Skeletal muscle satellite cell (primary cell): Measurements from ENCODE around the gene ZNF429.
"Not testable (repeated sequence)": the region's sequence is repeated elsewhere in the genome, so short reads cannot be mapped to it uniquely, and the experiment has no call there.

ENCODE experiments used
- H3K27me3 ChIP-seq: 2 replicates; pipeline ENCODE4 v1.7.0; 2013; ENCODE audit warnings: low read length; ENCODE audit not compliant: control insufficient read depth, insufficient read depth
- H3K36me3 ChIP-seq: 2 replicates; pipeline ENCODE4 v1.7.0; 2013; ENCODE audit warnings: mild to moderate bottlenecking, control low read depth, low read length; ENCODE audit not compliant: insufficient read depth
- H3K4me1 ChIP-seq: 2 replicates; pipeline ENCODE4 v1.7.0; 2013; ENCODE audit warnings: low read length; ENCODE audit not compliant: control insufficient read depth, insufficient read depth
- H3K4me2 ChIP-seq: 2 replicates; pipeline ENCODE4 v1.7.0; 2013; ENCODE audit warnings: mild to moderate bottlenecking, low read length
- H3K4me3 ChIP-seq: 2 replicates; pipeline ENCODE4 v1.7.0; 2013; ENCODE audit warnings: low read length
- H3K9ac ChIP-seq: 2 replicates; pipeline ENCODE4 v1.7.0; 2013; ENCODE audit warnings: mild to moderate bottlenecking, low read depth, low read length, moderate library complexity
- H3K9me3 ChIP-seq: replicated peaks from 2 replicates; pipeline ENCODE4 v1.7.0; 2013; ENCODE audit warnings: mild to moderate bottlenecking, control low read depth, low read length

ZNF429 gene

DNA sequence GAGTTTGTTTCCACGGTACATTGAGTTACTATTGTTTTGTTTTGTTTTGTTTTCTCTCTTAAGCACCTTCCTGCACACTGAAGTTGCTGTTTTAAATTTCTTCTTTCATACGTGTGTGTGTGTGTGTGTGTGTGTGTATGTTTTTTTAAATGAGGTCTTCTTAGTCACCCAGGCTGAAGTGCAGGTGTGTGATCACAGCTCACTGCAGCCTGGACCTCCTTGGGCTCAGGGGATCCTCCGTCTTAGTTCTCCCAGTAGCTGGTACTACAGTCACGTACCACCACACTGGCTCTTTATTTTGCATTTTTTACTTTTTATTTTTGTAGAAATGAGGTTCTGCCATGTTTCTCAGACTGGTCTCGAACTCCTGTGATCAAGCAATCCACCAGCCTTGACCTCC, 20.8 kb upstream of the ZNF429 start:
- no peaks in the 10 kb centered on the region for H3K36me3 ChIP-seq

DNA sequence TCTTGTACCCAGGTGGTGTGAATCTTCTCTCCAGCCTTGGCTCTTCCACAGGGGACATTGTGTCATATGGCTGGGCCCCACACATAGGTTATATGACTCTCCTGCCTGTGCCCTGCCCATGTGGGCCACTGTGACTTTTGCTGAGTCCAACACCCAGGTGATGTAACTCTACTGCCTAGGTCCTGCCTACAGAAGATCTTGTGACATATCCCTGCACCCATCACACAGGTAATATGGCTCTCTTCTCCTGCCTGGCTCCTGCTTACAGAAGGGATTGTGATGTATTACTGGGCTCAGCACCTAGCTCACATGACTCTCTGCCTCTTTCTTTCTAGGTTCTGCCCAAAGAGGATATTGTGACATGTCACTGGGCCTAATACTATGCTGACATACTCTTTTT, 19.5 kb upstream of the ZNF429 start:
- Histone ChIP-seq H3K4me2 (no peak overlapping the region), H3K9ac (no peak overlapping the region), H3K4me1 (no peaks in the 10 kb centered on the region), H3K9me3 (no peaks in the 10 kb centered on the region), H3K4me3 (no peak overlapping the region), H3K27me3 (no peaks in the 10 kb centered on the region), H3K36me3 (no peaks in the 10 kb centered on the region)

More for the DNA sequence above, 20.8 kb upstream of the ZNF429 start:
- Histone ChIP-seq H3K4me1 (no peaks in the 10 kb centered on the region), H3K27me3 (no peaks in the 10 kb centered on the region), H3K9me3 (no peaks in the 10 kb centered on the region), H3K4me3 (no peak overlapping the region), H3K4me2 (no peak overlapping the region), H3K9ac (no peak overlapping the region)

DNA sequence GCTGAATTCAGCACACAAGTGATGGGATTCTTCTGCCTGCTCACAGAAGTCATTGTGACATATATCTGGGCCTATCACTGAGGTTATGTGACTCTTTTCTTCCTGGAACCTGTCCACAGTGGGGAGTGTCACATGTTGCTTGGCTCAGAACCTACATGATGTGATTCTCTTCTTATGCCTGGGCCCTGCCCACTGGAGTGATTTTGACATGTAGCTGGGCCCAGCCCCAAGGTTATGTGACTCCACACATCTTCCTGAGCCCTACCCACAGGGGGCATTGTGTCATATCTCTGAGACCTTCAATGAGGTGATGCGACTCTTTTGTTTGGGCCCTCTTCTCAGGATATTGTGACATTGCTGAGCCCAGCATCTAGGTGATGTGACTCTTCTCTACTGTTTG, 17.4 kb upstream of the ZNF429 start:
- Histone ChIP-seq H3K27me3 (no peaks in the 10 kb centered on the region), H3K36me3 (no peaks in the 10 kb centered on the region), H3K4me1 (no peaks in the 10 kb centered on the region), H3K4me2 (no peak overlapping the region), H3K4me3 (no peak overlapping the region), H3K9ac (no peak overlapping the region), H3K9me3 (no peaks in the 10 kb centered on the region)

DNA sequence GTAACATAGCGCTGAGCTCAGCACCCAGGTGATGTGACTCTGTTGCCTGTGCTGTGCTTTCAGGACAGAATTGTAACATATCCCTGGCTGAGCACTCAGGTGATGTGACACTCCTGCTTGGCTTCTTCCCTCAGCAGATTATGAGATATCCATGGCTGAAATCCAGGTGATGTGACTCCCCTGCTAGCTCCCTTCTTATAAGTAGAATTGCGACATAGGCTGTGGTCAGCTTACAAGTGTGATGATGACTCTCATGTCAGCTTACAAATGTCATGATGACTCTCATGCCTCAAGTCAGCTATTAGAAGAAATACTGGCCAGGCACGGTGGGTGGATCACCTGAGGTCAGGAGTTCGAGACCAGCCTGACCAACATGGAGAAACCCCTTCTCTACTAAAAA, 14.3 kb upstream of the ZNF429 start:
- Histone ChIP-seq H3K9ac (no peak overlapping the region), H3K4me3 (no peak overlapping the region), H3K27me3 (no peaks in the 10 kb centered on the region), H3K4me1 (no peaks in the 10 kb centered on the region), H3K36me3 (no peaks in the 10 kb centered on the region), H3K9me3 (no peaks in the 10 kb centered on the region), H3K4me2 (no peak overlapping the region)

DNA sequence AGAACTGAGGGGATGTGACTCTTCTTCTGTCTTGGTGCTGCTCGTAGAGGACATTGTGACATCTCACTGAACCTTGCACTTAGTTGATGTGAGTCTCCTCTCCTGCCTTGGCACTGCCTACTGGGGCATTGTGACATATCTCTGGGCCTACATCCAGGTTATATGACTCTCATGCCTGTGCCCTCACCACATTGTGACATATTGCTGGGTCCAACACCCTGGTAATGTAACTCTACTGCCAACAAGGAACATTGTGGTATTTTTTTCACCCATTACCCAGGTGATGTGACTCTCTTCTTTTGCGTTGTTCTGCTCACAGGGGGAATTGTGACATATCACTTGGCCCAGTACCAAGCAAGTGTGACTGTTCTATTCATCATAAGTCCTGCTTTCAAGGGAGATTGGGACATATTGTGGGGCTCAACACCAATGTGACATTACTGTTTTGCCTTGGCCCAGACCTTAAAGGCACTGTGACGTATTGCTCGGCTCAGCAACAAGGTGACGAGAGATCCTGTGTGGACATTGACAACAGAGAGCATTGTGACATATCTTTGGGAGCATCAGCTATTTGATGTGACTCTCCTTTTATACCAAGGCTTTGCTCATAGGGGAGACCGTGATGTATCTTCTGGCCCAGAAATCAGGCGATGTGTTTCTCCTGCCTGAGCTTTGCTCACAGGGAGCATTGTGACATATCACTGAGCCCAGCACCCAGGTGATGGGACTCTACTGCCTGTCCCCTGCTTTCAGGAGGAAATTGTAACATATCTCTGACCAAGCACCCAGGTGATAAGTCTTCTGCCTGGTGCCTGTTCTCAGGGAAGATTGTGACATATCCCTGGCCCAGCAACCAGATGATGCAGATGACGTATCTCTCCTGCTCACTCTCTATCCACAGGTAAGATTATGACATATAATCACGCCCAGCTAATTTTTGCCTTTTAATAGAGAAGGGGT, 12.2 kb upstream of the ZNF429 start:
- no peaks in the 10 kb centered on the region for H3K9me3 ChIP-seq
- H3K36me3 ChIP-seq: no peaks in the 10 kb centered on the region
- H3K4me3 ChIP-seq: no peak overlapping the region

DNA sequence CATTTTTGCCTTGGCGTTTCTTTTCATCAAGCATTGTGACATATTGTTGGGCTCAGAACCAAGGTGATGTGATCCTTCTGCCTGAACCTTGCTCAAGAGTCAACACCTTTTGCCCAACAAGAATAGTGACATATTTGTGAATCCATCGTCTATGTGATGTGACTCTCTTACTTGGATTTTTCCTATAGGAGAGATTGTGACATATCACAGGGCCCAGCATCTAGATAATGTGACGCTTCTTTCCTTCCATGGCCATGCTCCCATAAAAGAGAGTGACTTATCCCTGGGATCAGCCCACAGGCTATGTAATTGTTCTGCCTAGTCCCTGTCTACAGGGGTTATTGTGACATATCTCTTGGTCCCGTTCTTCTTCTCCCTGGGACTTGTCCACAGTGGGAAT, 8.5 kb upstream of the ZNF429 start:
- H3K4me2 ChIP-seq: no peak overlapping the region
- no peaks in the 10 kb centered on the region for H3K36me3 ChIP-seq
- no peaks in the 10 kb centered on the region for H3K4me1 ChIP-seq
- no peak overlapping the region for H3K4me3 ChIP-seq
- H3K9ac ChIP-seq: no peak overlapping the region
- no peaks in the 10 kb centered on the region for H3K9me3 ChIP-seq
- no peaks in the 10 kb centered on the region for H3K27me3 ChIP-seq

More for the DNA sequence above, 12.2 kb upstream of the ZNF429 start:
- Histone ChIP-seq H3K27me3 (no peaks in the 10 kb centered on the region), H3K9ac (no peak overlapping the region), H3K4me2 (no peak overlapping the region), H3K4me1 (no peaks in the 10 kb centered on the region)

DNA sequence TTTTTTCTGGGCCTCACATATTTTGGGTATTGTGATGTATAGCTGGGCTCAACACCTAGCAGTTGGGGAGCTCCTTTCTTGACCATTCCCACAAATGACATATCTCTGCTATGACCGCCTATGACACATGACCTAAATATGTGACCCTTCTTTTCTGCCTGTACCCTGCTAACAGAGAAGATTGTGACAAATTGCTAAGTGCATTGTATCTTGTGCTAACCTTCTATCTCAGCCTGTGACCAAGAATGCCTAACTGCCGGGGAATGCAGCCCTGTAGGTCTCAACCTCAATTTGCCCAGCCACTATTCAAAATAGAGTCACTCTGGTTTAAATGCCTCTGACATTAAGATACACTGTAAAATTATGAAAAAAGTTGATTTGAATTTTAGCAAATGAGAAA, 6.8 kb upstream of the ZNF429 start:
- no peaks in the 10 kb centered on the region for H3K36me3 ChIP-seq
- H3K9me3 ChIP-seq: no peaks in the 10 kb centered on the region
- H3K4me1 ChIP-seq: no peaks in the 10 kb centered on the region
- no peak overlapping the region for H3K4me3 ChIP-seq
- H3K4me2 ChIP-seq: no peak overlapping the region
- H3K9ac ChIP-seq: no peak overlapping the region
- no peaks in the 10 kb centered on the region for H3K27me3 ChIP-seq

DNA sequence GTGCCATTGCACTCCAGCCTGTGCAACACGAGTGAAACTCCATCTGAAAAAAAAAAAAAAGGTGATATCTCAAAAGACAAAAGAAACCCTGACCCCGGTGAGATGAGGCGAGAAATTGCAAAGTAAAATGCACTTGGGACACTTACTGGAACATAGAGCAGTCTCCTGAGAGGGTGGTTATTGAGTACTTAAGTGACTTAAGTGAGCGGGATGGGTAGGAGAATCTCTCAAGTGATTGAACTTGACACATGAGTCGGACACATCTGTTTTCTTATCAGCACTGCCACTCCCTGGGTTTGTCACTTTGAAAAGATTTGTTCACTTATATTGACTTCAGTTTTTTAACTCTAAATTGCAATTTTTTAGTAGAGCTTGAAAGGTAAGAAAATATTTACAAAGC, 2.8 kb downstream of the ZNF429 start:
- Histone ChIP-seq H3K9ac (no peak overlapping the region), H3K27me3 (no peaks in the 10 kb centered on the region), H3K4me2 (no peak overlapping the region), H3K4me1 (no peaks in the 10 kb centered on the region), H3K4me3 (no peak overlapping the region), H3K36me3 (peaks cover 8% of the 10 kb centered on the region), H3K9me3 (no peaks in the 10 kb centered on the region)

DNA sequence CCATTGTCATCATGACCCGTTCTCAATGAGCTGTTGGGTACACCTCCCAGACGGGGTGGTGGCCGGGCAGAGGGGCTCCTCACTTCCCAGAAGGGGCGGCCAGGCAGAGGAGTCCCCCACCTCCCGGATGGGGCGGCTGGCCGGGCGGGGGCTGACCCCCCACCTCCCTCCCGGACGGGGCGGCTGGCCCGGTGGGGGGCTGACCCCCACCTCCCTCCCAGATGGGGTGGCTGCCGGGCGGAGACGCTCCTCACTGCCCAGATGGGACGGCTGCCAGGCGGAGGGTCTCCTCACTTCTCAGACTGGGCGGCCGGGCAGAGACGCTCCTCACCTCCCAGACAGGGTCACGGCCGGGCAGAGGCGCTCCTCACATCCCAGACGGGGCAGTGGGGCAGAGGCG, 5.7 kb downstream of the ZNF429 start:
- H3K4me3 ChIP-seq, H3K4me1 ChIP-seq, H3K27me3 ChIP-seq, H3K9ac ChIP-seq, H3K4me2 ChIP-seq, H3K9me3 ChIP-seq, H3K36me3 ChIP-seq: not testable (repeated sequence)

DNA sequence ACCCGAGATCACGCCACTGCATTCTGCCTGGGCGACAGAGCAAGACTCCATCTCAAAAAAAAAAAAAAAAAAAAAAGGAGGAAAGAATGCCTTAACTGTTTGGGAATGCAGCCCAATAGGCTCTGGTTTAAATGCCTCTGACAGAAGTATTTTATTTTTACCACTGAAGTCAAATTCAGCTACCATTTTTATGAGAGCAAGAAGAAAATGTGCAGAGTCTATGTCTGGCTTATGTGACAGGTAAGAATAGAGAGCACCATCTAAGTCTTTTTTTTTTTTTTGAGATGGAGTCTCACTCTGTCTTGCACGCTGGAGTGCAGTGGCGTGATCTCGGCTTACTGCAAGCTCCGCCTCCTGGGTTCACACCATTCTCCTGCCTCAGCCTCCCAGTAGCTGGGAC, 7.2 kb downstream of the ZNF429 start:
- H3K4me2 ChIP-seq, H3K4me1 ChIP-seq, H3K27me3 ChIP-seq, H3K9me3 ChIP-seq, H3K36me3 ChIP-seq, H3K9ac ChIP-seq, H3K4me3 ChIP-seq: not testable (repeated sequence)

DNA sequence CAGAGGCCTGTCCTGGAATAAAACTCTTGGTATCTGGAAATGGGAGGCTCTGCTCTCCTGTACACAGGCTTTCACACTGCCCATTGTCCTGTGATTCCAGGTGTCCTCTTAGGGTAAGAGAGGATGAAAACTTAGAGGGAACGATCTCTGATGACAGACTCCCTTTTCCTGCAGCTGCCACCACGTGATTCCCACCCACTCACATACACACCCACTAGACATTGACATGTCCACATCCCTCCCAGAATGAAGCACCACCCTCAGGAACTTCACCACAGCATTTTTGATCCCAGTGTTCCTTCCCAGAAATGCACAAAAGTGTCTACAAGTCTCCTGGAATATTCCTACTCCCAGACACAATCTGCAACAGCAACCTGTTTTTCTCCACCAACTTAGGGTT, 8.2 kb downstream of the ZNF429 start:
- H3K4me3 ChIP-seq: no peak overlapping the region
- no peak overlapping the region for H3K9ac ChIP-seq
- H3K27me3 ChIP-seq: no peaks in the 10 kb centered on the region
- no peak overlapping the region for H3K4me2 ChIP-seq
- H3K4me1 ChIP-seq: no peaks in the 10 kb centered on the region
- no peaks in the 10 kb centered on the region for H3K9me3 ChIP-seq
- H3K36me3 ChIP-seq: peaks cover 1% of the 10 kb centered on the region

DNA sequence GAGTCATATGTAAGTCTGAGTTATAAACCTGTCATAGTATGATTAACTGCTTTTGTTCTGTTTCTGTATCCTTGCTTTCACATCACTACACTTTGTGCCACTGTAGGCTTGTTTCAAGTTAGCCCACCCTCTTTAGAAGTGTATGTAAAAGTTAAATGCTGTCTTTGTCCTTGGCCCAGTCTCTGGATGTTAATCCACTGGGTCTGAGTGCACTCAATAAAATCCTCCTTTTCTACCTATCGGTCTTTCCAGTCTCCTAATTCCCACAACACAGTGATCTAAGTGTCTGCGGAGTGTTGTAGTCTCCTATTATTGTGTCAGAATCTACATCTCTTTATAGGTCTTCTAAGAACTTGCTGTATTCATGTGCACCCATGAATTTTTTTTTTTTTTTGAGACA, 14.1 kb downstream of the ZNF429 start:
- peaks cover 33% of the 10 kb centered on the region for H3K36me3 ChIP-seq

More for the DNA sequence above, 14.1 kb downstream of the ZNF429 start:
- no peaks in the 10 kb centered on the region for H3K27me3 ChIP-seq
- no peak overlapping the region for H3K9ac ChIP-seq
- no peak overlapping the region for H3K4me2 ChIP-seq
- H3K4me3 ChIP-seq: no peak overlapping the region
- peaks cover 16% of the 10 kb centered on the region for H3K9me3 ChIP-seq
- H3K4me1 ChIP-seq: no peaks in the 10 kb centered on the region
